SK-N-SH treated with all-trans-retinoic acid at 6 μM for 48 hours (cell line): Measurements from ENCODE around the gene TICRR.

Source experiments
- ARNTL ChIP-seq: fragments of 450-650 bp; formaldehyde crosslinking; IDR thresholded peaks from 2 replicates; pipeline ENCODE4 v1.5.0; 2020; ENCODE audit warnings: low read depth, mild to moderate bottlenecking, moderate library complexity, borderline replicate concordance
- CREB5 ChIP-seq: fragments of 250-450 bp; sonication (Bioruptor Pico); IDR thresholded peaks from 2 replicates; pipeline ENCODE4 v1.5.1; 2020; ENCODE audit warnings: low read depth, mild to moderate bottlenecking, moderate library complexity
- PPARA ChIP-seq: fragments of 250-450 bp; sonication (Bioruptor Pico); IDR thresholded peaks from 2 replicates; pipeline ENCODE4 v1.5.0; 2020; ENCODE audit warnings: mild to moderate bottlenecking, borderline replicate concordance
- RARB ChIP-seq: fragments of 250-450 bp; sonication (Bioruptor Pico); IDR thresholded peaks from 2 replicates; pipeline ENCODE4 v1.8.0; 2021; ENCODE audit warnings: mild to moderate bottlenecking, moderate library complexity
- SNAI2 ChIP-seq: fragments of 250-450 bp; sonication (Bioruptor Pico); IDR thresholded peaks from 2 replicates; pipeline ENCODE4 v1.5.0; 2020; ENCODE audit warnings: mild to moderate bottlenecking, moderate library complexity
- TCF4 ChIP-seq: fragments of 250-450 bp; sonication (Bioruptor Pico); IDR thresholded peaks from 2 replicates; pipeline ENCODE4 v1.8.0; 2021; ENCODE audit warnings: mild to moderate bottlenecking, moderate library complexity, borderline replicate concordance
- ZC3H10 ChIP-seq: fragments of 250-450 bp; sonication (Bioruptor Pico); IDR thresholded peaks from 2 replicates; pipeline ENCODE4 v1.5.1; 2021; ENCODE audit warnings: mild to moderate bottlenecking, moderate library complexity
- ZFP3 ChIP-seq: fragments of 250-450 bp; sonication (Bioruptor Pico); IDR thresholded peaks from 2 replicates; pipeline ENCODE4 v1.5.0; 2020; ENCODE audit warnings: mild to moderate bottlenecking, moderate library complexity
- ZFP30 ChIP-seq: fragments of 450-650 bp; formaldehyde crosslinking; IDR thresholded peaks from 2 replicates; pipeline ENCODE4 v1.5.0; 2022; ENCODE audit warnings: mild to moderate bottlenecking, moderate library complexity
- ZNF565 ChIP-seq: fragments of 450-650 bp; formaldehyde crosslinking; conservative IDR thresholded peaks from 2 replicates; pipeline ENCODE4 v1.5.0; 2020; ENCODE audit warnings: low read depth, mild to moderate bottlenecking, moderate library complexity
- ZNF70 ChIP-seq: fragments of 450-650 bp; formaldehyde crosslinking; IDR thresholded peaks from 2 replicates; pipeline ENCODE4 v1.5.0; 2020; ENCODE audit warnings: mild to moderate bottlenecking, moderate library complexity
- TF ChIP-seq, protein P1 (sequence below): fragments of 250-450 bp; sonication (Bioruptor Pico); IDR thresholded peaks from 2 replicates; pipeline ENCODE4 v1.5.1; 2021; ENCODE audit warnings: mild to moderate bottlenecking, moderate library complexity
- TF ChIP-seq, protein P2 (sequence below): fragments of 250-450 bp; sonication (Bioruptor Pico); IDR thresholded peaks from 2 replicates; pipeline ENCODE4 v1.5.0; 2020; ENCODE audit warnings: mild to moderate bottlenecking, moderate library complexity
- TF ChIP-seq, protein P3 (sequence below): fragments of 250-450 bp; sonication (Bioruptor Pico); IDR thresholded peaks from 2 replicates; pipeline ENCODE4 v1.8.0; 2020; ENCODE audit warnings: mild to moderate bottlenecking, moderate library complexity, borderline replicate concordance

DNA sequence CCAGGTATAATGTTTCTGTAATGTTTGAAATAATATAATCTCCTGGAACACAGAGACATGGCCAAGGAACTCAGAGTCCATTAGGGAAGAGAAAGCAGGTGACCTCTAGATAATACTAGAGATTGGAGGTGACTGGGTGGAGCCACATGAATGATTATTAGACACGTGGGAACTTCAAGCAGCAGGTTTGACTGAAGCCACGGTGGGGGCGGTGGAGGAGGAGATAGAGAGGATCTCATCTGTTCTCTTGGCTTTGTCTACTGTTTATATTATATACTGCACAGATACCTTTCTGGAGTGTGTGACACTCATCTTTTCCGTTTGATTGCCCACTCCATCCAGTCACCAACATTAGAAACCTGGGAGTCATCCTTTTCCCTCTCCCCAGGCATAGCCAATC lies 46.3 kb downstream of the TICRR start:
- TF ChIP-seq, protein P1, sequence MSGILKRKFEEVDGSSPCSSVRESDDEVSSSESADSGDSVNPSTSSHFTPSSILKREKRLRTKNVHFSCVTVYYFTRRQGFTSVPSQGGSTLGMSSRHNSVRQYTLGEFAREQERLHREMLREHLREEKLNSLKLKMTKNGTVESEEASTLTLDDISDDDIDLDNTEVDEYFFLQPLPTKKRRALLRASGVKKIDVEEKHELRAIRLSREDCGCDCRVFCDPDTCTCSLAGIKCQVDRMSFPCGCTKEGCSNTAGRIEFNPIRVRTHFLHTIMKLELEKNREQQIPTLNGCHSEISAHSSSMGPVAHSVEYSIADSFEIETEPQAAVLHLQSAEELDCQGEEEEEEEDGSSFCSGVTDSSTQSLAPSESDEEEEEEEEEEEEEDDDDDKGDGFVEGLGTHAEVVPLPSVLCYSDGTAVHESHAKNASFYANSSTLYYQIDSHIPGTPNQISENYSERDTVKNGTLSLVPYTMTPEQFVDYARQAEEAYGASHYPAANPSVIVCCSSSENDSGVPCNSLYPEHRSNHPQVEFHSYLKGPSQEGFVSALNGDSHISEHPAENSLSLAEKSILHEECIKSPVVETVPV (CRISPR knock-in tag): no peak
- no peak for TF ChIP-seq RARB
- no peak for TF ChIP-seq ZFP3 (CRISPR knock-in tag)
- no peak for TF ChIP-seq CREB5 (CRISPR knock-in tag)
- TF ChIP-seq, protein P2, sequence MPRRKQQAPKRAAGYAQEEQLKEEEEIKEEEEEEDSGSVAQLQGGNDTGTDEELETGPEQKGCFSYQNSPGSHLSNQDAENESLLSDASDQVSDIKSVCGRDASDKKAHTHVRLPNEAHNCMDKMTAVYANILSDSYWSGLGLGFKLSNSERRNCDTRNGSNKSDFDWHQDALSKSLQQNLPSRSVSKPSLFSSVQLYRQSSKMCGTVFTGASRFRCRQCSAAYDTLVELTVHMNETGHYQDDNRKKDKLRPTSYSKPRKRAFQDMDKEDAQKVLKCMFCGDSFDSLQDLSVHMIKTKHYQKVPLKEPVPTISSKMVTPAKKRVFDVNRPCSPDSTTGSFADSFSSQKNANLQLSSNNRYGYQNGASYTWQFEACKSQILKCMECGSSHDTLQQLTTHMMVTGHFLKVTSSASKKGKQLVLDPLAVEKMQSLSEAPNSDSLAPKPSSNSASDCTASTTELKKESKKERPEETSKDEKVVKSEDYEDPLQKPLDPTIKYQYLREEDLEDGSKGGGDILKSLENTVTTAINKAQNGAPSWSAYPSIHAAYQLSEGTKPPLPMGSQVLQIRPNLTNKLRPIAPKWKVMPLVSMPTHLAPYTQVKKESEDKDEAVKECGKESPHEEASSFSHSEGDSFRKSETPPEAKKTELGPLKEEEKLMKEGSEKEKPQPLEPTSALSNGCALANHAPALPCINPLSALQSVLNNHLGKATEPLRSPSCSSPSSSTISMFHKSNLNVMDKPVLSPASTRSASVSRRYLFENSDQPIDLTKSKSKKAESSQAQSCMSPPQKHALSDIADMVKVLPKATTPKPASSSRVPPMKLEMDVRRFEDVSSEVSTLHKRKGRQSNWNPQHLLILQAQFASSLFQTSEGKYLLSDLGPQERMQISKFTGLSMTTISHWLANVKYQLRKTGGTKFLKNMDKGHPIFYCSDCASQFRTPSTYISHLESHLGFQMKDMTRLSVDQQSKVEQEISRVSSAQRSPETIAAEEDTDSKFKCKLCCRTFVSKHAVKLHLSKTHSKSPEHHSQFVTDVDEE (CRISPR knock-in tag): no peak
- TF ChIP-seq ZFP30: no peak
- no peak for TF ChIP-seq ARNTL (CRISPR knock-in tag)
- TF ChIP-seq, protein P3, sequence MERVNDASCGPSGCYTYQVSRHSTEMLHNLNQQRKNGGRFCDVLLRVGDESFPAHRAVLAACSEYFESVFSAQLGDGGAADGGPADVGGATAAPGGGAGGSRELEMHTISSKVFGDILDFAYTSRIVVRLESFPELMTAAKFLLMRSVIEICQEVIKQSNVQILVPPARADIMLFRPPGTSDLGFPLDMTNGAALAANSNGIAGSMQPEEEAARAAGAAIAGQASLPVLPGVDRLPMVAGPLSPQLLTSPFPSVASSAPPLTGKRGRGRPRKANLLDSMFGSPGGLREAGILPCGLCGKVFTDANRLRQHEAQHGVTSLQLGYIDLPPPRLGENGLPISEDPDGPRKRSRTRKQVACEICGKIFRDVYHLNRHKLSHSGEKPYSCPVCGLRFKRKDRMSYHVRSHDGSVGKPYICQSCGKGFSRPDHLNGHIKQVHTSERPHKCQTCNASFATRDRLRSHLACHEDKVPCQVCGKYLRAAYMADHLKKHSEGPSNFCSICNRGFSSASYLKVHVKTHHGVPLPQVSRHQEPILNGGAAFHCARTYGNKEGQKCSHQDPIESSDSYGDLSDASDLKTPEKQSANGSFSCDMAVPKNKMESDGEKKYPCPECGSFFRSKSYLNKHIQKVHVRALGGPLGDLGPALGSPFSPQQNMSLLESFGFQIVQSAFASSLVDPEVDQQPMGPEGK (CRISPR knock-in tag): no peak
- TF ChIP-seq PPARA (CRISPR knock-in tag): no peak
- TF ChIP-seq ZNF565 (CRISPR knock-in tag): no peak
- no peak for TF ChIP-seq SNAI2 (CRISPR knock-in tag)
- no peak for TF ChIP-seq ZNF70 (CRISPR knock-in tag)
- no peak for TF ChIP-seq ZC3H10 (CRISPR knock-in tag)
- no peak for TF ChIP-seq TCF4 (CRISPR knock-in tag)
